Body of pancreas (tissue), 4 donors: ENCODE data around the gene ZNF441. TPM values are rescaled to one million over a fixed set of nuclear protein-coding genes. Genes with fewer than 3 reads are reported as not detected.

Source experiments
- ATAC-seq: fragments of 150-250 bp; one replicate; pipeline ENCODE4 v1.9.1; 2016
- DNase-seq, 4 donors: peaks; one replicate each; pipeline ENCODE4 v3.0.0-alpha.2; 2019
- H3K27ac ChIP-seq, 4 donors: fragments of 200-600 bp; sonication (generic); 1 replicate in 3 of 4; 2 replicates in 1 of 4; pipeline versions ENCODE4 v1.5.1 to v1.6.1; 2016 to 2019; ENCODE audit warnings: mild to moderate bottlenecking in 1 of 4, mixed read lengths in 1 of 4, moderate library complexity in 1 of 4
- H3K27me3 ChIP-seq, 2 donors: fragments of 200-600 bp; sonication (generic); one replicate each; pipeline ENCODE4 v1.6.0; 2016; ENCODE audit warnings: mild to moderate bottlenecking in 1 of 2
- H3K36me3 ChIP-seq, 2 donors: fragments of 200-600 bp; sonication (generic); replicated peaks in 1 of 2; 2 replicates each; pipeline ENCODE4 v1.5.1; 2016; ENCODE audit warnings: low read depth in 2 of 2; ENCODE audit not compliant: insufficient read depth in 1 of 2
- H3K4me1 ChIP-seq: fragments of 200-600 bp; sonication (generic); one replicate; pipeline ENCODE4 v1.6.0; 2016
- H3K4me3 ChIP-seq, 2 donors: fragments of 200-600 bp; sonication (generic); 1 replicate in 1 of 2; 2 replicates in 1 of 2; pipeline ENCODE4 v1.5.1; 2016 to 2019
- H3K9me3 ChIP-seq, 3 donors: fragments of 200-600 bp; sonication (generic); 1 replicate in 2 of 3; 2 replicates in 1 of 3; pipeline ENCODE4 v1.5.1; 2016
- POLR2A ChIP-seq, 3 donors: fragments of 450-650 bp; IDR thresholded peaks; one replicate each; pipeline ENCODE4 v1.6.1; 2016; ENCODE audit warnings: antibody characterized with exemption in 3 of 3, mild to moderate bottlenecking in 2 of 3
- WGBS, 2 donors: methylation state at CpG; one replicate each; pipeline ENCODE4 v1.1.5; 2017; 5-methylcytosine and 5-hydroxymethylcytosine counted together
- intact Hi-C: fragments of 100-400 bp; cut with DNase I; formaldehyde crosslinking; loops from one replicate; pipeline ENCODE4 v1.15.1; 2023
- total RNA-seq, 2 donors: library from RNA; depleted of rRNA; stranded (reverse); fragments of >200 nt; gene quantifications; one replicate each; pipeline ENCODE4 v1.1.0, GENCODE V29; 2016
- TF ChIP-seq, protein P1 (sequence below), 7 experiments: fragments of 450-650 bp in 4 of 7; fragments of 200-600 bp in 3 of 7; sonication (generic) in 3 of 7; IDR thresholded peaks; one replicate each; pipeline ENCODE4 v1.5.1; 2016 to 2019; ENCODE audit warnings: antibody characterized with exemption in 7 of 7

Gene ZNF441
- total RNA-seq, 2 donors from 2014 or later: 7.3 to 13.8 TPM

DNA sequence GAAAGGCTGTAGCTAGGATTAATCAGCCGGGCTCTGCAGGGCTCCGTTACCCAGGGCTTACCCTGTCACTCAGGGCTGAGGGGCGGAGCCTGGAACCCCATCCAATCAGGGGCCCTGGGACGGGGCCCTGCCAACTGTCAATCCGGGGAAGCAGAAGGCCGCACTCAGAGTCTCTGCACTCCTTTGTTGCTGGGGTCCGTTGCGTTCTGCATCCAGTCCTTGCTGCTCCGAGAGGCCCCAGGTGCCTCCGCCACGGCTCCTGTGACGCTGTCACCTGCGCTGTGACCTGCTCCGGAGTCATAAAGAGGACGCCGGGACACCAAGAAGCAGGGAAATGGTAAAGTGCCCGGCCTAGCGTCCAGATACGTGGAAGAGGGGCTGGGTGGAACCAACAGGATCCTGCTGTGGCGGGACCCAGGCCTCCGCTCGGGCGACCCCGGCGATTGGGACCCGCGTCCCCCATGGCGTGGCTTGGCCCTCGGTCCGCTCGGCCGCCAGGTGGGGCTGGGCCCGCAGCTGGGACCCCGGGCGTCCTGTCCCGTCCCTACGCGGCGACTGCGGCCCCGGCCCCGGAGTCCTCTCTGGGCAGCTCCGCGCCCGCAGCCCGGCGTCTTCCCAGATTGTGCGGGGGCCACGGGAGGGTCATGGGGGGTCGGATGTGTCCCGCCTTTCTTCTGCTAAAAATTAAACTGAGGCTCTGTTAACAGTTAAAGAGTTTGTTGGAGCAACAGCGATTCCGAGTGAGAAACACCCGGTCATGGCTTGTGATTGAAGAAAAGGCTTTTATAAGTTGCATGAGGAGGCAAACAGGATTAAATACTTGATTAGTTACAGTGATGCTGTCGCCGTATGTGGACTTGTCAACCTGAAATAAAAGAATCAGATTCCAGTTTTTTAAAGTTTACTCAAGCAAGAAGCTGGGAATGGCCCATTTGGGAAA is 31.9 kb downstream of the ZNF441 start, which contains the start of gene ZNF491:
Gene ZNF491, plus strand, starts transcription at position 133 of the 940 bp plus-strand sequence. CDS start 7,431 bp downstream, outside the sequence.
- WGBS, 2 donors: 0 to 1% methylated on average over 14 to 56 of the region's 56 CpGs
- TF ChIP-seq, protein P1, sequence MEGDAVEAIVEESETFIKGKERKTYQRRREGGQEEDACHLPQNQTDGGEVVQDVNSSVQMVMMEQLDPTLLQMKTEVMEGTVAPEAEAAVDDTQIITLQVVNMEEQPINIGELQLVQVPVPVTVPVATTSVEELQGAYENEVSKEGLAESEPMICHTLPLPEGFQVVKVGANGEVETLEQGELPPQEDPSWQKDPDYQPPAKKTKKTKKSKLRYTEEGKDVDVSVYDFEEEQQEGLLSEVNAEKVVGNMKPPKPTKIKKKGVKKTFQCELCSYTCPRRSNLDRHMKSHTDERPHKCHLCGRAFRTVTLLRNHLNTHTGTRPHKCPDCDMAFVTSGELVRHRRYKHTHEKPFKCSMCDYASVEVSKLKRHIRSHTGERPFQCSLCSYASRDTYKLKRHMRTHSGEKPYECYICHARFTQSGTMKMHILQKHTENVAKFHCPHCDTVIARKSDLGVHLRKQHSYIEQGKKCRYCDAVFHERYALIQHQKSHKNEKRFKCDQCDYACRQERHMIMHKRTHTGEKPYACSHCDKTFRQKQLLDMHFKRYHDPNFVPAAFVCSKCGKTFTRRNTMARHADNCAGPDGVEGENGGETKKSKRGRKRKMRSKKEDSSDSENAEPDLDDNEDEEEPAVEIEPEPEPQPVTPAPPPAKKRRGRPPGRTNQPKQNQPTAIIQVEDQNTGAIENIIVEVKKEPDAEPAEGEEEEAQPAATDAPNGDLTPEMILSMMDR (IDR thresholded peaks at IDR 0.05): peak in 6 of 7 experiments; percentile 11 to 47 (median 30)
- peak; percentile 47 to 86 (median 83) for TF ChIP-seq POLR2A (IDR thresholded peaks at IDR 0.05)
- DNase-seq: peak; percentile 93 to 97 (median 96)
- Histone ChIP-seq H3K27me3 (no peaks in the 10 kb centered on the region), H3K4me3 (peak within 1 kb of the TSS; percentile 48 to 53), H3K36me3 (no peaks in the 10 kb centered on the region), H3K4me1 (peaks cover 17% of the 10 kb centered on the region), H3K27ac (peak within 1 kb of the TSS; percentile 43 to 90 (median 84)), H3K9me3 (no peaks in the 10 kb centered on the region)
- intact Hi-C loops: no loop called here
- ATAC-seq: peak; percentile 95

DNA sequence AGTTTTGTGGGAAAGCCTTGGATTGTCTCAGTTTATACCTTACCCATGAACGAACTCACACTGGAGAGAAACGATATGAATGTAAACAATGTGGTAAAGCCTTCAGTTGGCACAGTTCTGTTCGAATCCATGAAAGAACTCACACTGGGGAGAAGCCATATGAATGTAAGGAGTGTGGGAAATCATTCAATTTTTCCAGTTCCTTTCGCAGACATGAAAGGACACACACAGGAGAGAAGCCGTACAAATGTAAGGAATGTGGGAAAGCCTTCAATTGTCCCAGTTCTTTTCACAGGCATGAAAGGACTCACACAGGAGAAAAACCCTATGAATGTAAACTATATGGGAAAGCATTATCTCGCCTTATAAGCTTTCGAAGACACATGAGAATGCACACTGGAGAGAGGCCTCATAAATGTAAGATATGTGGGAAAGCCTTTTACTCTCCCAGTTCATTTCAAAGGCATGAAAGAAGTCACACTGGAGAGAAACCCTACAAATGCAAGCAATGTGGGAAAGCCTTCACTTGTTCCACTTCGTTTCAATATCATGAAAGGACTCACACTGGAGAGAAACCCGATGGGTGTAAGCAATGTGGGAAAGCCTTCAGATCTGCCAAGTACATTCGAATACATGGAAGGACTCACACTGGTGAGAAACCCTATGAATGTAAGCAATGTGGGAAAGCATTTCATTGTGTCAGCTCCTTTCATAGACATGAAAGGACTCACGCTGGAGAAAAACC is 39.7 kb downstream of the ZNF441 start:
- TF ChIP-seq, protein P1 (IDR thresholded peaks at IDR 0.05): no peak
- intact Hi-C loops: no loop called here
- peaks cover 0 to 8% (median 0%) of the 10 kb centered on the region in 3 donors for H3K9me3 ChIP-seq
- WGBS, 2 donors: 94 to 95% methylated on average over 11 of the region's 11 CpGs
- no peaks in the 10 kb centered on the region for H3K4me1 ChIP-seq
- H3K27ac ChIP-seq: no peak overlapping the region
- no peak overlapping the region for H3K4me3 ChIP-seq
- H3K36me3 ChIP-seq: peaks cover 0 to 9% of the 10 kb centered on the region in 2 donors
- ATAC-seq (no peak), DNase-seq (no peak)
- no peaks in the 10 kb centered on the region for H3K27me3 ChIP-seq

DNA sequence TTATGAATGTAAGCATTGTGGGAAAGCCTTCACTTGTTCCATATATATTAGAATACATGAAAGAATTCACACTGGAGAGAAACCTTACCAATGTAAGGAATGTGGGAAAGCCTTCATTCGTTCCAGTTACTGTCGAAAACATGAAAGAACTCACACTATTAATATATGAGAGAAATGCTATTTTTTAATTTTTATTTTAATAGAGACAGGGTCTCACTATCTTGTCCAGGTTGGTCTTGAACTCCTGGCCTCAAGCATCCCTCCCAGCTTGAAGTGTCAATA is 40.2 kb downstream of the ZNF441 start:
- Histone ChIP-seq H3K4me1 (no peaks in the 10 kb centered on the region), H3K4me3 (no peak overlapping the region), H3K27ac (no peak overlapping the region), H3K9me3 (peaks cover 0 to 8% (median 0%) of the 10 kb centered on the region in 3 donors), H3K27me3 (no peaks in the 10 kb centered on the region), H3K36me3 (peaks cover 0 to 9% of the 10 kb centered on the region in 2 donors)
- ATAC-seq (no peak), DNase-seq (no peak)
- TF ChIP-seq POLR2A (IDR thresholded peaks at IDR 0.05): no peak
- TF ChIP-seq, protein P1 (IDR thresholded peaks at IDR 0.05): no peak
- WGBS, 2 donors: 93 to 95% methylated on average over 2 of the region's 2 CpGs
- intact Hi-C loops: no loop called here

DNA sequence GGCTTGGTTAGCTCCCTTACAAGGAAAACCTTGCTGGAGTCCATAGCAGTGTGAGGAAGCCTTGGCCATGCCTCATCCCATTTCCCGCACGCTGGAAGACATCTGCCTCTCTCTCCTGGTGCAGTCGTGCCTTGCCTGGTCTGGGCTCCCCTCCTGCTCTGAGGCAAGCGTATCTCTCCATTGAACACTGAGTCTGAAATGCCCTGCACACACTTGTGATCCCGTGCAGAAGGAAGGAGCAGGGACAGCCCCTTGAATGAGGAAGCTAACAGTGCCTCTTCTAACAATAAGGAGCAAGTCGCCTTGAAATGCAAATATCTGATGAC is 46.9 kb downstream of the ZNF441 start:
- Histone ChIP-seq H3K27me3 (no peaks in the 10 kb centered on the region), H3K9me3 (no peaks in the 10 kb centered on the region), H3K27ac (peak overlapping the region in 3 of 4 donors; percentile 89 to 94 (median 92)), H3K4me1 (peaks cover 21% of the 10 kb centered on the region), H3K4me3 (peak overlapping the region in 1 of 2 donors; percentile 80), H3K36me3 (no peaks in the 10 kb centered on the region)
- ATAC-seq: peak; percentile 25
- no peak for DNase-seq
- TF ChIP-seq, protein P1 (IDR thresholded peaks at IDR 0.05): no peak
- TF ChIP-seq POLR2A (IDR thresholded peaks at IDR 0.05): no peak
- WGBS, 2 donors: 0% methylated on average over 3 to 6 of the region's 6 CpGs
- intact Hi-C loops: no loop called here
